HFFc6 (cell line): ENCODE data around the gene MICALL2. TPM values are rescaled to one million over a fixed set of nuclear protein-coding genes. Genes with fewer than 3 reads are reported as not detected.

Experiments used
- DNase-seq: peaks from one replicate; pipeline ENCODE4 v3.0.0-alpha.2; 2018
- H3K27ac Mint-ChIP-seq: 2 replicates; pipeline ENCODE4 v1.8.0; 2020; ENCODE audit warnings: mild to moderate bottlenecking, mixed read lengths
- H3K27me3 Mint-ChIP-seq: 2 replicates; pipeline ENCODE4 v1.8.0; 2021; ENCODE audit warnings: mild to moderate bottlenecking, moderate library complexity, mixed read lengths; ENCODE audit not compliant: insufficient read depth
- H3K36me3 Mint-ChIP-seq: 2 replicates; pipeline ENCODE4 v1.8.0; 2021; ENCODE audit warnings: low read depth, mixed read lengths
- H3K4me1 Mint-ChIP-seq: 2 replicates; pipeline ENCODE4 v1.8.0; 2020; ENCODE audit warnings: low read depth, mixed read lengths
- H3K4me3 Mint-ChIP-seq: 2 replicates; pipeline ENCODE4 v1.8.0; 2020; ENCODE audit warnings: mild to moderate bottlenecking, moderate library complexity, mixed read lengths
- H3K9me3 Mint-ChIP-seq: 2 replicates; pipeline ENCODE4 v1.8.0; 2020; ENCODE audit warnings: mild to moderate bottlenecking, mixed read lengths
- CTCF ChIP-seq: fragments of 200-600 bp; sonication (generic); IDR thresholded peaks from 2 replicates; pipeline ENCODE4 v1.5.0; 2021; ENCODE audit warnings: antibody characterized with exemption, mild to moderate bottlenecking
- total RNA-seq, 6 experiments: library from RNA; stranded (reverse); fragmentation: NEBNext Ultra II Directional; extraction: Animal tissue kit (Norgen Biotek cat#: 25700); gene quantifications; 2 replicates in 1 of 6; 3 replicates in 5 of 6; pipeline ENCODE4 v1.2.3, GENCODE V29; 2021

MICALL2 gene
- total RNA-seq, 6 experiments from 2014 or later: 12.1 to 24.4 (median 21.0) TPM

GRCh38 chr7:1409555-1409954 lies 49.7 kb downstream of the MICALL2 start:
- Mint-ChIP-seq H3K36me3 (no peaks in the 10 kb centered on the region), H3K9me3 (no peaks in the 10 kb centered on the region), H3K27me3 (peaks cover 37% of the 10 kb centered on the region), H3K27ac (no peak overlapping the region), H3K4me1 (no peaks in the 10 kb centered on the region), H3K4me3 (no peak overlapping the region)
- TF ChIP-seq CTCF: no peak
- DNase-seq: no peak

- no peak overlapping the region for H3K27ac Mint-ChIP-seq
- H3K36me3 Mint-ChIP-seq: no peaks in the 10 kb centered on the region
- no peak for TF ChIP-seq CTCF
- H3K4me3 Mint-ChIP-seq: no peak overlapping the region; the same call in 1 of the 2 replicates
- H3K27me3 Mint-ChIP-seq: peaks cover 47% of the 10 kb centered on the region
- peaks cover 7% of the 10 kb centered on the region for H3K4me1 Mint-ChIP-seq
- H3K9me3 Mint-ChIP-seq: no peaks in the 10 kb centered on the region
- DNase-seq: no peak
These were observed 50.8 kb downstream of the MICALL2 start for GRCh38 chr7:1408466-1408865.

GRCh38 chr7:1407892-1408291 lies 51.4 kb downstream of the MICALL2 start:
- H3K9me3 Mint-ChIP-seq: no peaks in the 10 kb centered on the region
- H3K36me3 Mint-ChIP-seq: no peaks in the 10 kb centered on the region
- H3K4me3 Mint-ChIP-seq: no peak overlapping the region
- no peak for DNase-seq
- TF ChIP-seq CTCF: no peak
- peaks cover 7% of the 10 kb centered on the region for H3K4me1 Mint-ChIP-seq
- H3K27ac Mint-ChIP-seq: no peak overlapping the region
- peaks cover 48% of the 10 kb centered on the region for H3K27me3 Mint-ChIP-seq

- no peak for TF ChIP-seq CTCF
- Mint-ChIP-seq H3K36me3 (0 out of 2 replicates have a peak, but pooled peaks cover 5% of the 10 kb centered on the region), H3K27ac (no peak overlapping the region), H3K4me1 (peaks cover 7% of the 10 kb centered on the region), H3K27me3 (peaks cover 61% of the 10 kb centered on the region), H3K4me3 (no peak overlapping the region), H3K9me3 (peaks cover 10% of the 10 kb centered on the region; the same call in 1 of the 2 replicates)
- no peak for DNase-seq
These were observed 54.2 kb downstream of the MICALL2 start for GRCh38 chr7:1404898-1405548.

GRCh38 chr7:1404460-1404809 lies 54.8 kb downstream of the MICALL2 start:
- DNase-seq: no peak
- Mint-ChIP-seq H3K36me3 (0 out of 2 replicates have a peak, but pooled peaks cover 5% of the 10 kb centered on the region), H3K9me3 (peaks cover 10% of the 10 kb centered on the region; the same call in 1 of the 2 replicates), H3K4me3 (no peak overlapping the region), H3K27me3 (peaks cover 58% of the 10 kb centered on the region), H3K27ac (no peak overlapping the region), H3K4me1 (peaks cover 7% of the 10 kb centered on the region)
- TF ChIP-seq CTCF: no peak
